PC-9 (cell line): ENCODE data around the gene RFWD3.

ENCODE experiments used
- CTCF ChIP-seq: fragments of 200-600 bp; sonication (generic); conservative IDR thresholded peaks from 2 replicates; pipeline ENCODE4 v1.6.1; 2017; ENCODE audit warnings: mixed run types, antibody characterized with exemption, mild to moderate bottlenecking, moderate library complexity
- EZH2 ChIP-seq: fragments of 200-600 bp; sonication (generic); IDR thresholded peaks from 2 replicates; pipeline ENCODE4 v1.8.0; 2017; ENCODE audit warnings: antibody characterized with exemption, low read depth

- TF ChIP-seq CTCF: no peak
- no peak for TF ChIP-seq EZH2
These were observed 33.0 kb downstream of the RFWD3 start for GRCh38 chr16:74633686-74634085.
